ENCODE results near the gene VAV2.

GRCh38 chr9:133892193-133892920 is 99.8 kb downstream of the VAV2 start:
- TF ChIP-seq REST (IDR thresholded peaks at IDR 0.05; ENCODE audit: unreplicated experiment) (no peak), CTCF (conservative IDR thresholded peaks at IDR 0.05; ENCODE audit: low read depth in 2 of 2) (no peak), EZH2 (IDR thresholded peaks at IDR 0.05; ENCODE audit: low read depth, unreplicated experiment) (no peak), POLR2AphosphoS5 (IDR thresholded peaks at IDR 0.05; ENCODE audit: low read depth) (no peak), ETS1 (IDR thresholded peaks at IDR 0.05) (no peak), EZH2phosphoT487 (IDR thresholded peaks at IDR 0.05; ENCODE audit: unreplicated experiment) (no peak), CREB1 (CRISPR knock-in tag; IDR thresholded peaks at IDR 0.05; ENCODE audit: low read depth) (no peak), ZNF331 (CRISPR knock-in tag; IDR thresholded peaks at IDR 0.05; ENCODE audit: low read depth) (no peak), NANOG (IDR thresholded peaks at IDR 0.05; ENCODE audit: borderline replicate concordance) (no peak), JUNB (IDR thresholded peaks at IDR 0.05; ENCODE audit: unreplicated experiment) (no peak), ZNF114 (CRISPR knock-in tag; IDR thresholded peaks at IDR 0.05) (no peak), ZNF462 (CRISPR knock-in tag; IDR thresholded peaks at IDR 0.05) (no peak), STAT1 (IDR thresholded peaks at IDR 0.05; ENCODE audit: unreplicated experiment) (no peak)

Data from GM23338 (cell line).